Measurements from ENCODE around the gene ABL1.

Gene ABL1

DNA sequence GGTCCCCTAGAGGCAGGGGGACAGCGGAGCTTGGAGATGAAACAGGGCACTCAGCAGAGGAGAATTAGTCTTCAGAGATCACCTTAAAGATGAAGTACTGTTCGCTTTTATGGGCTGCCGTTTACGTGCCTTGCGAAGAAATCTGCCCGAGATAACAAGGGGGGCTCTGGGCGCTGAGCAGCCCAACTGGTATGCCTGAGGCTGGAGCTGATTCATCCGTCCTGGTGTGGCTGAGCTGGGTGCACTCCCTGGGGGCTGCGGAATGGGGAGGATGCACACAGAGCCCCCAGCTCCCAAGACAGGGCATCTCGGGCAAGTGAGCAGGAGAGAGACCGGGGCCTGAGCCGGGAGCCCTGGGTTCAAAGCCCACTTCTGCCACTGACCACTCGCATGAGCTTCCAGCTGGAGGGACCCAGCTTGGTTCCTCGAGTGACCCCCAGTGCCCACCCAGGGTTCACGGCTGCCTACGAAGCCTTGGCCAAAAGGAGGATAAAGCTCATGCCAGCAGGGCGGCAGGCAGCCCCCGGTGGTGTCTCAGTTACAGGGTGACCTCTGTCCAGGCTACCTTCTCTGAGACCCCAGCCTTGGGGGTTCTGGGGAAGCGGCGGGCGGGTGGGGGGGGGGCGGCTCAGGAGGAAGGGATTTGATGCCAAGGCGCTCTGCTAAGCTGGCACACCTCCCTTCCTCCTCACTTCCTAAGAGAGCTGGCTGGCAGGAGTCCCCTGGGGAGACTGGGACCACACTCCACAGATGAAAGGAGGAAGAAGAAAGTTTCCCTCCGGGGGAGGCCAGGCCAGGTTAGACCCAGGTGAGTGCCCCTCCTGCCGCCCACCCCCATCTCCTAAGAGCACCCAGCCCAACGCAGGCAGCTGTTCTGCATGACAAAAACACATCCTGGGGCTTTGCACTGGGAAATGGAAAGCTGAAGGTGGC is 98.3 kb downstream of the ABL1 start:
- Histone ChIP-seq H2BK120ac (ENCODE audit: low read depth, low read length) (no peak overlapping the region), H3K27ac (ENCODE audit: low read length, poor library complexity, severe bottlenecking) (no peak overlapping the region), H3K4me2 (ENCODE audit: low read length, poor library complexity, severe bottlenecking) (peak overlapping the region; percentile 5), H3K27me3 (ENCODE audit: control insufficient read depth in 1 of 2, insufficient read depth in 1 of 2, low read length in 2 of 2) (peaks cover 0 to 20% of the 10 kb centered on the region in 2 experiments), H2BK12ac (ENCODE audit: low read length in 2 of 2) (no peak overlapping the region), H3K9me3 (ENCODE audit: control insufficient read depth, low read length) (no peaks in the 10 kb centered on the region), H3K4me1 (ENCODE audit: control insufficient read depth, insufficient read depth, low read depth, low read length) (peaks cover 63% of the 10 kb centered on the region), H3K23ac (ENCODE audit: low read length in 2 of 2) (no peak overlapping the region), H2AFZ (ENCODE audit: low read depth, low read length) (no peak overlapping the region), H2BK15ac (ENCODE audit: low read depth, poor library complexity, severe bottlenecking) (no peak overlapping the region), H3K4ac (ENCODE audit: low read depth in 1 of 2, low read length in 2 of 2) (no peak overlapping the region), H2BK5ac (ENCODE audit: low read depth, low read length, poor library complexity, severe bottlenecking) (no peak overlapping the region), H3K79me1 (replicated peaks; ENCODE audit: low read length, poor library complexity, severe bottlenecking) (no peaks in the 10 kb centered on the region), H3K4me3 (ENCODE audit: insufficient read depth in 1 of 2, low read depth in 1 of 2, low read length in 2 of 2) (peak overlapping the region in 1 of 2 experiments; percentile 41), H3K14ac (ENCODE audit: low read length in 2 of 2) (no peak overlapping the region), H3K18ac (ENCODE audit: low read depth in 1 of 2, low read length in 2 of 2) (no peak overlapping the region), H4K8ac (ENCODE audit: low read length) (no peak overlapping the region), H2AK5ac (ENCODE audit: low read length, severe bottlenecking) (no peak overlapping the region), H4K91ac (ENCODE audit: low read length) (no peak overlapping the region), H3K9ac (ENCODE audit: low read length) (peak overlapping the region; percentile 26), H3K36me3 (ENCODE audit: control insufficient read depth in 1 of 2, insufficient read depth in 2 of 2, low read depth in 1 of 2, low read length in 2 of 2) (no peaks in the 10 kb centered on the region)
- DNase-seq, result peak; percentile 42
- 42% methylated on average over 20 of the region's 26 CpGs for WGBS

DNA sequence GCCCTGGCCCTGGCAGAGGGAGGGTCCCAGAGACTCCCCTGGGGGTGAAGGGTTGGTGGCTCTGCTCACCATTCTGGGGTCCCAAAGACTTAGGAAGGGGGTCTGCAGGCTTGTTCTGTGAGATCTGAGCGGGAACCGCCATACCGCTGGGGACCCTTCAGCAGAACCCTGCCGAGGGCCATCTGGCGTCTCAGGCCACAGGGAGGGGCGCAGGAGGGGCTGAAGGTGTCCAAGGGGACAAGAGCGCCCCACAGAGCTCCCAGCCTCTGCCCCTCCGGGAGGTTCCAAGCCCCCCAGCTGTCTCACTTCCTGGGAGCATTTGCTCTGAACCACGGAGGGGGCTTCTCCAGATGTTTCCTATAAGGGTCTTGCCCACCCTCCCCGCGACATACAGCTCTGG is 99.2 kb downstream of the ABL1 start:
- H3K9me3 ChIP-seq (ENCODE audit: control insufficient read depth, low read length), result no peaks in the 10 kb centered on the region
- peak overlapping the region; percentile 13 for H2AK5ac ChIP-seq (ENCODE audit: low read length, severe bottlenecking)
- no peak overlapping the region for H3K4me2 ChIP-seq (ENCODE audit: low read length, poor library complexity, severe bottlenecking)
- no peak overlapping the region for H3K14ac ChIP-seq (ENCODE audit: low read length in 2 of 2)
- no peak overlapping the region for H2BK5ac ChIP-seq (ENCODE audit: low read depth, low read length, poor library complexity, severe bottlenecking)
- H2AFZ ChIP-seq (ENCODE audit: low read depth, low read length), result no peak overlapping the region
- no peak overlapping the region for H2BK12ac ChIP-seq (ENCODE audit: low read length in 2 of 2)
- H3K4ac ChIP-seq (ENCODE audit: low read depth in 1 of 2, low read length in 2 of 2), result no peak overlapping the region
- no peak overlapping the region for H3K9ac ChIP-seq (ENCODE audit: low read length)
- no peak overlapping the region for H4K91ac ChIP-seq (ENCODE audit: low read length)
- no peak overlapping the region for H3K27ac ChIP-seq (ENCODE audit: low read length, poor library complexity, severe bottlenecking)
- WGBS, result 93% methylated on average over 11 of the region's 11 CpGs
- peaks cover 58% of the 10 kb centered on the region for H3K4me1 ChIP-seq (ENCODE audit: control insufficient read depth, insufficient read depth, low read depth, low read length)
- no peak overlapping the region for H3K4me3 ChIP-seq (ENCODE audit: insufficient read depth in 1 of 2, low read depth in 1 of 2, low read length in 2 of 2)
- no peak overlapping the region for H2BK15ac ChIP-seq (ENCODE audit: low read depth, poor library complexity, severe bottlenecking)
- no peaks in the 10 kb centered on the region for H3K79me1 ChIP-seq (replicated peaks; ENCODE audit: low read length, poor library complexity, severe bottlenecking)
- no peaks in the 10 kb centered on the region for H3K36me3 ChIP-seq (ENCODE audit: control insufficient read depth in 1 of 2, insufficient read depth in 2 of 2, low read depth in 1 of 2, low read length in 2 of 2)
- H3K27me3 ChIP-seq (ENCODE audit: control insufficient read depth in 1 of 2, insufficient read depth in 1 of 2, low read length in 2 of 2), result peaks cover 0 to 21% of the 10 kb centered on the region in 2 experiments
- no peak for DNase-seq
- no peak overlapping the region for H3K18ac ChIP-seq (ENCODE audit: low read depth in 1 of 2, low read length in 2 of 2)
- no peak overlapping the region for H4K8ac ChIP-seq (ENCODE audit: low read length)
- H3K23ac ChIP-seq (ENCODE audit: low read length in 2 of 2), result no peak overlapping the region
- H2BK120ac ChIP-seq (ENCODE audit: low read depth, low read length), result no peak overlapping the region

DNA sequence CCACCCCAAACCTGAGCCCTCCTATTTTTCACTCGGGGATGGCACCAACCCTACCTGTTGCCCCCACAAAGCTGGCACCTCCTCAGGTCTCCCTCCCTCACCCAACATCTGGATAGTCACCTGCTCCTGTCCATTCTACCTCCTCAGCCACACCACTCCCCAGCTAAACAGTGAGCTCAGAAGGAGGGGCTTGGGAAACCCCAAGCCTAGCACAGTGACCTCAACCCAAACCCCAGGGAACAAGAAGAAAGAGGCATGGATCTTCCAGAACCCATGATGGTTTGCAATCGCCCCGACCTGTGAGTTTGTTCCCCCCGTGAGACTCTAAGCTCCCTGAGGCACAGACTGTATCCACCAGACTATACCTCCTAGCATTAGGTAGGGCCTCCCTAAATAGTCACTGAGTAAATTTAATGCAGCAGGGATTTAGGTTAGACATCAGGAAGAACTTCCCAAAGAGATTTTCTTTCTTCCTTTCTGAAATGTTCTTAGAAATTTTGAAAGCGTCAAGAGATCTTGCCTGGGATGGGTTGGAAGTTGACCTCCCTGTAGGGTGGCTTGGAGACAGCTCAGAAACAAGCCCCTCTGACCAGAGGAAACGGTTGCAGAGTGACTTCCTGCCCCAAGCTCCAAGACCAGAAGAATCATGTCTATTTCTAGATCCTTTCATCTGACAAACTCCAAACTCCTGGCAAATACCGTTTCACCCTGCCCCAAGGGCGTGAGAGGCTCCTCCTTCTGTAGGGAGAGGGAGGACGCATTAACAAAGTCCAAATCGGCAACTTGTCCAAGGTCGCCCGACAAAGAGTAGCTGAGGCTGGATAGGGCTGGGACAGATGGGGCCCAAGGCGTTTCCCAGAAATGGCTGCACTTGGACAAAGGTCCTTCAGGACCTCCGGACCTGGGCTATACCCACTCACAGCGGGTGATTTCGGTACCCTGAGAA is 99.9 kb downstream of the ABL1 start:
- Histone ChIP-seq H3K9me3 (ENCODE audit: control insufficient read depth, low read length) (no peaks in the 10 kb centered on the region), H4K8ac (ENCODE audit: low read length) (no peak overlapping the region), H2BK15ac (ENCODE audit: low read depth, poor library complexity, severe bottlenecking) (no peak overlapping the region), H3K9ac (ENCODE audit: low read length) (no peak overlapping the region), H2AFZ (ENCODE audit: low read depth, low read length) (no peak overlapping the region), H4K91ac (ENCODE audit: low read length) (no peak overlapping the region), H3K79me1 (replicated peaks; ENCODE audit: low read length, poor library complexity, severe bottlenecking) (no peaks in the 10 kb centered on the region), H2AK5ac (ENCODE audit: low read length, severe bottlenecking) (peak overlapping the region; percentile 10), H3K18ac (ENCODE audit: low read depth in 1 of 2, low read length in 2 of 2) (no peak overlapping the region), H3K27me3 (ENCODE audit: control insufficient read depth in 1 of 2, insufficient read depth in 1 of 2, low read length in 2 of 2) (peaks cover under 1 to 25% of the 10 kb centered on the region in 2 experiments), H3K23ac (ENCODE audit: low read length in 2 of 2) (no peak overlapping the region), H3K14ac (ENCODE audit: low read length in 2 of 2) (no peak overlapping the region), H3K27ac (ENCODE audit: low read length, poor library complexity, severe bottlenecking) (no peak overlapping the region), H3K4me3 (ENCODE audit: insufficient read depth in 1 of 2, low read depth in 1 of 2, low read length in 2 of 2) (no peak overlapping the region), H3K4me1 (ENCODE audit: control insufficient read depth, insufficient read depth, low read depth, low read length) (peaks cover 57% of the 10 kb centered on the region), H2BK12ac (ENCODE audit: low read length in 2 of 2) (no peak overlapping the region), H3K36me3 (ENCODE audit: control insufficient read depth in 1 of 2, insufficient read depth in 2 of 2, low read depth in 1 of 2, low read length in 2 of 2) (no peaks in the 10 kb centered on the region), H2BK120ac (ENCODE audit: low read depth, low read length) (no peak overlapping the region), H2BK5ac (ENCODE audit: low read depth, low read length, poor library complexity, severe bottlenecking) (no peak overlapping the region), H3K4ac (ENCODE audit: low read depth in 1 of 2, low read length in 2 of 2) (no peak overlapping the region), H3K4me2 (ENCODE audit: low read length, poor library complexity, severe bottlenecking) (no peak overlapping the region)
- no peak for DNase-seq
- WGBS, result 73% methylated on average over 16 of the region's 16 CpGs

Data from mesenchymal stem cell (in vitro differentiated cells and primary cell).